HuH-7 (cell line): ENCODE results near the gene VSTM2A.
"Not testable (repeated sequence)": the region's sequence is repeated elsewhere in the genome, so short reads cannot be mapped to it uniquely, and the experiment has no call there.

Experiments
- DNase-seq: peaks from one replicate; pipeline ENCODE4 v3.0.0; 2011; ENCODE audit warnings: low spot score

Gene VSTM2A

GRCh38 chr7:54541669-54542625 lies at the start of gene VSTM2A:
Gene VSTM2A, plus strand, starts transcription at chr7:54542375. Its CDS starts 356 bp downstream, at chr7:54542731.
- DNase-seq, result no peak

GRCh38 chr7:54504531-54504930 lies 37.6 kb upstream of the VSTM2A start:
- not testable (repeated sequence) for DNase-seq

GRCh38 chr7:54529568-54529967 lies 12.6 kb upstream of the VSTM2A start:
- no peak for DNase-seq

- DNase-seq, result no peak
Measured at GRCh38 chr7:54538122-54538521, 4.1 kb upstream of the VSTM2A start.

GRCh38 chr7:54543051-54543488 lies 895 bp downstream of the VSTM2A start:
- DNase-seq, result no peak

- no peak for DNase-seq
Measured at GRCh38 chr7:54544149-54544526, 2.0 kb downstream of the VSTM2A start.

GRCh38 chr7:54544527-54545240 lies 2.5 kb downstream of the VSTM2A start:
- DNase-seq, result no peak

GRCh38 chr7:54545241-54545563 lies 3.0 kb downstream of the VSTM2A start:
- DNase-seq, result no peak

- DNase-seq, result peak; percentile 66
Measured at GRCh38 chr7:54546081-54546985, 4.2 kb downstream of the VSTM2A start.

GRCh38 chr7:54546986-54547314 lies 4.8 kb downstream of the VSTM2A start:
- no peak for DNase-seq

GRCh38 chr7:54550471-54550870 lies 8.3 kb downstream of the VSTM2A start:
- no peak for DNase-seq

GRCh38 chr7:54556121-54556520 lies 13.9 kb downstream of the VSTM2A start:
- no peak for DNase-seq

GRCh38 chr7:54559401-54559800 lies 17.2 kb downstream of the VSTM2A start:
- DNase-seq, result no peak

GRCh38 chr7:54560198-54560597 lies 18.0 kb downstream of the VSTM2A start:
- DNase-seq, result no peak

- no peak for DNase-seq
Measured at GRCh38 chr7:54560723-54561122, 18.5 kb downstream of the VSTM2A start.

GRCh38 chr7:54563329-54563916 lies 21.2 kb downstream of the VSTM2A start:
- no peak for DNase-seq

GRCh38 chr7:54565432-54565831 lies 23.3 kb downstream of the VSTM2A start:
- no peak for DNase-seq

GRCh38 chr7:54581511-54581910 lies 39.3 kb downstream of the VSTM2A start:
- no peak for DNase-seq

- DNase-seq, result no peak
Measured at GRCh38 chr7:54591404-54592386, 49.5 kb downstream of the VSTM2A start.

GRCh38 chr7:54596747-54597146 lies 54.6 kb downstream of the VSTM2A start:
- DNase-seq, result no peak

GRCh38 chr7:54615537-54615936 lies 73.4 kb downstream of the VSTM2A start:
- no peak for DNase-seq
